Caco-2 (cell line): Measurements from ENCODE around the gene UBE2J2. TPM values are rescaled to one million over a fixed set of nuclear protein-coding genes. Genes with fewer than 3 reads are reported as not detected.

Source experiments
- BruUV-seq: library from RNA; stranded (reverse); fragments of 400-500 nt; replicated peaks from 2 replicates; lab custom pipeline; 2021; lab: Mats Ljungman, UMichigan
- CTCF ChIA-PET: fragments of 300-600 bp; sonication (Branson Sonifier 250); formaldehyde crosslinking; loops from one replicate; lab custom pipeline; 2022; ENCODE audit warnings: antibody characterized with exemption; lab: Charles Lee
- POLR2A ChIA-PET: fragments of 300-600 bp; sonication (Branson Sonifier 250); formaldehyde crosslinking; loops from one replicate; lab custom pipeline; 2022; ENCODE audit warnings: antibody characterized with exemption; lab: Charles Lee
- DNase-seq, 2 experiments: peaks; one replicate each; pipeline versions ENCODE4 v3.0.0 to v3.0.0-alpha.2; 2020 to 2022
- H3K27me3 ChIP-seq: replicated peaks from 2 replicates; pipeline ENCODE4 v1.6.0; 2011; ENCODE audit warnings: low read length; ENCODE audit not compliant: control insufficient read depth, insufficient read depth
- H3K36me3 ChIP-seq: 2 replicates; pipeline ENCODE4 v1.5.1; 2011; ENCODE audit warnings: low read length; ENCODE audit not compliant: control insufficient read depth, insufficient read depth
- H3K4me1 ChIP-seq: fragments of 250-450 bp; sonication (Bioruptor Pico); 2 replicates; pipeline ENCODE4 v1.5.1; 2020; ENCODE audit warnings: mild to moderate bottlenecking
- H3K4me3 ChIP-seq: 2 replicates; pipeline ENCODE4 v1.5.1; 2011; ENCODE audit warnings: low read depth, mild to moderate bottlenecking, control low read depth, low read length
- H3K9me3 ChIP-seq: fragments of 250-450 bp; sonication (Bioruptor Pico); 2 replicates; pipeline ENCODE4 v1.5.1; 2020; ENCODE audit warnings: mild to moderate bottlenecking, moderate library complexity
- H3K27ac Mint-ChIP-seq: one replicate; pipeline ENCODE4 v1.8.0; 2022; ENCODE audit warnings: mixed read lengths; ENCODE audit not compliant: unreplicated experiment
- H3K27me3 Mint-ChIP-seq: one replicate; pipeline ENCODE4 v1.8.0; 2022; ENCODE audit warnings: mixed read lengths; ENCODE audit not compliant: insufficient read depth, unreplicated experiment
- H3K36me3 Mint-ChIP-seq: one replicate; pipeline ENCODE4 v1.8.0; 2022; ENCODE audit warnings: mild to moderate bottlenecking, mixed read lengths; ENCODE audit not compliant: insufficient read depth, unreplicated experiment
- H3K4me1 Mint-ChIP-seq: one replicate; pipeline ENCODE4 v1.8.0; 2022; ENCODE audit warnings: low read depth, mixed read lengths; ENCODE audit not compliant: unreplicated experiment
- H3K4me3 Mint-ChIP-seq: one replicate; pipeline ENCODE4 v1.8.0; 2022; ENCODE audit warnings: mild to moderate bottlenecking, moderate library complexity, mixed read lengths; ENCODE audit not compliant: unreplicated experiment
- H3K9me3 Mint-ChIP-seq: one replicate; pipeline ENCODE4 v1.8.0; 2022; ENCODE audit warnings: mixed read lengths; ENCODE audit not compliant: unreplicated experiment
- intact Hi-C: fragments of 100-400 bp; cut with micrococcal nuclease; formaldehyde crosslinking; loops from one replicate; pipeline ENCODE4 v1.10.0; 2022; ENCODE audit not compliant: unreplicated experiment
- total RNA-seq: library from RNA; stranded (reverse); gene quantifications from 2 replicates; pipeline ENCODE4 v1.2.3, GENCODE V29; 2022
- TF ChIP-seq, protein P1 (sequence below), 2 experiments: fragments of 200-600 bp in 1 of 2; IDR thresholded peaks; 1 replicate in 1 of 2; 2 replicates in 1 of 2; pipeline versions ENCODE4 v1.5.1 to v1.8.0; 2011 to 2022; ENCODE audit warnings: antibody characterized with exemption in 1 of 2, control low read depth in 1 of 2, inconsistent platforms in 1 of 2, low read depth in 1 of 2, low read length in 1 of 2, mild to moderate bottlenecking in 1 of 2, moderate library complexity in 1 of 2; ENCODE audit not compliant: insufficient read depth in 1 of 2, severe bottlenecking in 1 of 2, unreplicated experiment in 1 of 2

Gene UBE2J2
- total RNA-seq, 1 experiment from 2014 or later, result 57.2 TPM

GRCh38 chr1:1302951-1303509 lies 29.4 kb upstream of the UBE2J2 start:
- Histone ChIP-seq H3K27me3 (no peaks in the 10 kb centered on the region), H3K9me3 (no peaks in the 10 kb centered on the region), H3K36me3 (no peaks in the 10 kb centered on the region), H3K4me3 (no peak overlapping the region), H3K4me1 (peaks cover 26% of the 10 kb centered on the region)
- intact Hi-C loops, result no loop called here
- Mint-ChIP-seq H3K27ac (no peak overlapping the region), H3K27me3 (no peaks in the 10 kb centered on the region), H3K9me3 (no peaks in the 10 kb centered on the region), H3K4me1 (no peaks in the 10 kb centered on the region), H3K4me3 (no peak overlapping the region), H3K36me3 (peaks cover 7% of the 10 kb centered on the region)
- POLR2A ChIA-PET, result no interaction called here
- CTCF ChIA-PET, result no interaction called here
- no peak for DNase-seq
- TF ChIP-seq, protein P1, sequence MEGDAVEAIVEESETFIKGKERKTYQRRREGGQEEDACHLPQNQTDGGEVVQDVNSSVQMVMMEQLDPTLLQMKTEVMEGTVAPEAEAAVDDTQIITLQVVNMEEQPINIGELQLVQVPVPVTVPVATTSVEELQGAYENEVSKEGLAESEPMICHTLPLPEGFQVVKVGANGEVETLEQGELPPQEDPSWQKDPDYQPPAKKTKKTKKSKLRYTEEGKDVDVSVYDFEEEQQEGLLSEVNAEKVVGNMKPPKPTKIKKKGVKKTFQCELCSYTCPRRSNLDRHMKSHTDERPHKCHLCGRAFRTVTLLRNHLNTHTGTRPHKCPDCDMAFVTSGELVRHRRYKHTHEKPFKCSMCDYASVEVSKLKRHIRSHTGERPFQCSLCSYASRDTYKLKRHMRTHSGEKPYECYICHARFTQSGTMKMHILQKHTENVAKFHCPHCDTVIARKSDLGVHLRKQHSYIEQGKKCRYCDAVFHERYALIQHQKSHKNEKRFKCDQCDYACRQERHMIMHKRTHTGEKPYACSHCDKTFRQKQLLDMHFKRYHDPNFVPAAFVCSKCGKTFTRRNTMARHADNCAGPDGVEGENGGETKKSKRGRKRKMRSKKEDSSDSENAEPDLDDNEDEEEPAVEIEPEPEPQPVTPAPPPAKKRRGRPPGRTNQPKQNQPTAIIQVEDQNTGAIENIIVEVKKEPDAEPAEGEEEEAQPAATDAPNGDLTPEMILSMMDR (IDR thresholded peaks at IDR 0.05; ENCODE audit: insufficient read depth in 1 of 2, low read depth in 1 of 2, low read length in 1 of 2, severe bottlenecking in 1 of 2, unreplicated experiment in 1 of 2), result no peak
- no TSS peak for BruUV-seq

DNA sequence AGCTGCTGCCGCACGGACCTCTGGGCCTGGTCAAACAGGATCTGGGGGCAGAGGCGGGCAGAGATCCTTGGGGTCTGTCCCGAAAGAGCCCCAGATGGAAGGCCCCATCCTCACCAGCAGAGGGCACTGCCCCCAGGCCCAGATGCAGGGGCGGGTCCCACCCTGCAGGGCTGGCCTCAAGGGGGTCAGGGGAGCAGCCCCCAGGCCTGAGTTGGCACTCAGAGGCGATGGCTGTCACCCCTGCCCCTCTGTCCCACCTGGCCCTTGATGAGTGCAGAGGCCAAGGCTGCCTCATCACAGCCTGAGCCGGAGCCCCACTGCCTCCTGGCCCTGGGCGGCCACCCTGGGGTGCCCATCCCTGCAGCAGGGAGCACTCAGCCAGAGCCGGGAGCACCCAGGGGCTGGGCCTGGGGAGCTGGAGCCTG lies 28.4 kb upstream of the UBE2J2 start:
- Mint-ChIP-seq H3K27me3 (no peaks in the 10 kb centered on the region), H3K4me3 (no peak overlapping the region), H3K9me3 (no peaks in the 10 kb centered on the region), H3K27ac (no peak overlapping the region), H3K4me1 (no peaks in the 10 kb centered on the region), H3K36me3 (peaks cover 7% of the 10 kb centered on the region)
- no TSS peak for BruUV-seq
- no peak for DNase-seq
- peaks cover 26% of the 10 kb centered on the region for H3K4me1 ChIP-seq
- H3K4me3 ChIP-seq, result no peak overlapping the region
- intact Hi-C loops, result no loop called here
- TF ChIP-seq, protein P1 (IDR thresholded peaks at IDR 0.05; ENCODE audit: insufficient read depth in 1 of 2, low read depth in 1 of 2, low read length in 1 of 2, severe bottlenecking in 1 of 2, unreplicated experiment in 1 of 2), result peak in 1 of 2 experiments; percentile 44
- no peaks in the 10 kb centered on the region for H3K36me3 ChIP-seq
- no peaks in the 10 kb centered on the region for H3K9me3 ChIP-seq
- ChIA-PET CTCF (no interaction called here), POLR2A (interaction anchor here (0.6 kb wide), 1 partner anchor 95 kb away, joined by 4 read pairs; no protein-coding TSS in a partner anchor)
- no peaks in the 10 kb centered on the region for H3K27me3 ChIP-seq

DNA sequence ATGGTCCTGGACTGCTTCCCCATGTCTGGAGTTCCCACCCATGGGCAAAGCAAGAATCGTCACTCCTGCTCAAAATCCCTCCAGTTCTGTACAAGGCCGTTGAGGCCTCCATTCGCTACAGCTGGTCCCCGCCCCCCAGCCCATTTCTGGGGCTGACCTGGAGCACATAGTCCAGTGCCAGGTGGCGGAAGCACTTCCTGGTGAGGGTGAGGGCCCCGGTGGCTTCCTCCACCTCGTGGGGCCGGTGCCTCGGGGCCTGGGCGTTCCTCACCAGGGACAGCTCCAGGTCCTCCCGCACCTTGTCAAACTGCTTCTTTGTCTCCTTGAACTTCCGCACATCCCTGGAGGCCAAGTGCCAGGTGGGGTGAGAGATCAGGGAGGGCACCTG lies 26.7 kb upstream of the UBE2J2 start:
- Mint-ChIP-seq H3K27me3 (no peaks in the 10 kb centered on the region), H3K27ac (no peak overlapping the region), H3K9me3 (no peaks in the 10 kb centered on the region), H3K4me1 (no peaks in the 10 kb centered on the region), H3K36me3 (peaks cover 12% of the 10 kb centered on the region), H3K4me3 (no peak overlapping the region)
- no TSS peak for BruUV-seq
- TF ChIP-seq, protein P1 (IDR thresholded peaks at IDR 0.05; ENCODE audit: insufficient read depth in 1 of 2, low read depth in 1 of 2, low read length in 1 of 2, severe bottlenecking in 1 of 2, unreplicated experiment in 1 of 2), result no peak
- Histone ChIP-seq H3K36me3 (no peaks in the 10 kb centered on the region), H3K9me3 (no peaks in the 10 kb centered on the region), H3K4me1 (peaks cover 11% of the 10 kb centered on the region), H3K27me3 (no peaks in the 10 kb centered on the region), H3K4me3 (no peak overlapping the region)
- DNase-seq, result no peak
- ChIA-PET CTCF (interaction anchor here (0.5 kb wide), 1 partner anchor 27 kb away, joined by 5 read pairs; the partner anchor contains the start of gene UBE2J2), POLR2A (no interaction called here)
- intact Hi-C loops, result no loop called here
